Activated CD4-positive, alpha-beta T cell treated with anti-CD3 and anti-CD28 coated beads for 36 hours (primary cell): ENCODE results near the gene SMARCD1. TPM values are rescaled to one million over a fixed set of nuclear protein-coding genes. Genes with fewer than 3 reads are reported as not detected.

Experiments used
- ATAC-seq: fragments of 200-7000 bp; cut with Tn5 transposase; one replicate; pipeline ENCODE4 v1.10.0; 2021; ENCODE audit warnings: mild to moderate bottlenecking, moderate library complexity
- CTCF ChIA-PET: fragments of 350-600 bp; sonication (Branson Sonifier 250); formaldehyde crosslinking; loops from one replicate; lab custom pipeline; 2021; ENCODE audit warnings: antibody characterized with exemption; lab: Charles Lee
- POLR2A ChIA-PET: fragments of 350-600 bp; sonication (Branson Sonifier 250); formaldehyde crosslinking; loops from one replicate; lab custom pipeline; 2021; ENCODE audit warnings: antibody characterized with exemption, inconsistent platforms; lab: Charles Lee
- DNase-seq: peaks from one replicate; pipeline ENCODE4 v3.0.0-alpha.2; 2020
- H3K27ac Mint-ChIP-seq: one replicate; pipeline ENCODE4 v1.8.0; 2021; ENCODE audit warnings: mixed read lengths
- H3K27me3 Mint-ChIP-seq: one replicate; pipeline ENCODE4 v1.8.0; 2021; ENCODE audit warnings: mixed read lengths
- H3K36me3 Mint-ChIP-seq: one replicate; pipeline ENCODE4 v1.8.0; 2021; ENCODE audit warnings: low read depth, mixed read lengths
- H3K4me1 Mint-ChIP-seq: one replicate; pipeline ENCODE4 v1.8.0; 2021; ENCODE audit warnings: mixed read lengths
- H3K4me3 Mint-ChIP-seq: one replicate; pipeline ENCODE4 v1.8.0; 2021; ENCODE audit warnings: mild to moderate bottlenecking, moderate library complexity, mixed read lengths
- H3K9me3 Mint-ChIP-seq: one replicate; pipeline ENCODE4 v1.8.0; 2021; ENCODE audit warnings: low read depth, mixed read lengths
- intact Hi-C, 2 experiments: fragments of 100-400 bp; cut with DNase I in 1 of 2; cut with micrococcal nuclease in 1 of 2; formaldehyde crosslinking; loops; one replicate each; pipeline versions ENCODE4 v1.14.2 to v1.15.1; 2022 to 2024; cut with DNase I, micrococcal nuclease
- total RNA-seq, 2 experiments: library from RNA; stranded (reverse); gene quantifications; one replicate each; pipeline ENCODE4 v1.2.3, GENCODE V29; 2021

Gene SMARCD1
- total RNA-seq, 2 experiments from 2014 or later, result 51.8 to 76.6 TPM

- Mint-ChIP-seq H3K36me3 (peaks cover 34% of the 10 kb centered on the region), H3K9me3 (no peaks in the 10 kb centered on the region), H3K27ac (peak overlapping the region; percentile 81), H3K4me1 (peaks cover 36% of the 10 kb centered on the region), H3K4me3 (no peak overlapping the region), H3K27me3 (no peaks in the 10 kb centered on the region)
- POLR2A ChIA-PET, result interaction anchor here (0.7 to 1.7 kb wide), 3 partner anchors 25 to 418 kb away, joined by 3 to 7 read pairs (median 3); partner anchors contain the start of genes COX14 and RACGAP1
- intact Hi-C loops, result loop anchor here in 1 of 2 experiments (10.0 kb wide), 1 partner anchor 228 kb away; no protein-coding TSS in a partner anchor
- CTCF ChIA-PET, result interaction anchor here (0.6 to 8.5 kb wide), 14 partner anchors 10 to 159 kb away, joined by 3 to 146 read pairs (median 4); partner anchors contain the start of genes CERS5, COX14 and RACGAP1
- ATAC-seq, result no peak
- no peak for DNase-seq
Observed at GRCh38 chr12:50087151-50087550, 2.0 kb downstream of the SMARCD1 start.

GRCh38 chr12:50087995-50088394 lies 2.9 kb downstream of the SMARCD1 start:
- Mint-ChIP-seq H3K4me3 (no peak overlapping the region), H3K4me1 (peaks cover 36% of the 10 kb centered on the region), H3K36me3 (peaks cover 34% of the 10 kb centered on the region), H3K9me3 (no peaks in the 10 kb centered on the region), H3K27ac (peak overlapping the region; percentile 81), H3K27me3 (no peaks in the 10 kb centered on the region)
- ChIA-PET CTCF (interaction anchor here (0.6 to 8.5 kb wide), 15 partner anchors 11 to 124 kb away, joined by 3 to 146 read pairs (median 5); partner anchors contain the start of genes CERS5 and COX14), POLR2A (interaction anchor here (1.6 to 1.7 kb wide), 2 partner anchors 24 to 63 kb away, joined by 3 to 7 read pairs; partner anchors contain the start of genes COX14 and RACGAP1)
- DNase-seq (no peak), ATAC-seq (peak; percentile 4)
- intact Hi-C loops, result loop anchor here (1.0 to 10.0 kb wide), 4 partner anchors 87 to 227 kb away; no protein-coding TSS in a partner anchor

- Mint-ChIP-seq H3K4me3 (no peak overlapping the region), H3K9me3 (no peaks in the 10 kb centered on the region), H3K4me1 (peaks cover 31% of the 10 kb centered on the region), H3K36me3 (peaks cover 31% of the 10 kb centered on the region), H3K27me3 (no peaks in the 10 kb centered on the region), H3K27ac (peak overlapping the region; percentile 81)
- peak; percentile 73 for DNase-seq
- intact Hi-C loops, result loop anchor here (1.0 to 10.0 kb wide), 4 partner anchors 87 to 226 kb away; no protein-coding TSS in a partner anchor
- ATAC-seq, result peak; percentile 54
- POLR2A ChIA-PET, result interaction anchor here (1.6 to 1.7 kb wide), 2 partner anchors 23 to 63 kb away, joined by 3 to 7 read pairs; partner anchors contain the start of genes COX14 and RACGAP1
- CTCF ChIA-PET, result interaction anchor here (0.6 to 8.5 kb wide), 20 partner anchors 10 to 226 kb away, joined by 3 to 146 read pairs (median 5); partner anchors contain the start of genes CERS5 and COX14
Observed at GRCh38 chr12:50088577-50089335, 3.6 kb downstream of the SMARCD1 start.

GRCh38 chr12:50089730-50090129 lies 4.6 kb downstream of the SMARCD1 start:
- Mint-ChIP-seq H3K36me3 (peaks cover 35% of the 10 kb centered on the region), H3K27me3 (no peaks in the 10 kb centered on the region), H3K9me3 (no peaks in the 10 kb centered on the region), H3K4me3 (no peak overlapping the region), H3K4me1 (peaks cover 29% of the 10 kb centered on the region), H3K27ac (no peak overlapping the region)
- CTCF ChIA-PET, result interaction anchor here (0.8 to 8.5 kb wide), 18 partner anchors 11 to 225 kb away, joined by 3 to 146 read pairs (median 4); partner anchors contain the start of gene COX14
- intact Hi-C loops, result loop anchor here (2.0 to 10.0 kb wide), 2 partner anchors 225 kb away; no protein-coding TSS in a partner anchor
- POLR2A ChIA-PET, result no interaction called here
- ATAC-seq (no peak), DNase-seq (no peak)

- ATAC-seq (no peak), DNase-seq (no peak)
- H3K27me3 Mint-ChIP-seq, result no peaks in the 10 kb centered on the region
- H3K4me1 Mint-ChIP-seq, result peaks cover 27% of the 10 kb centered on the region
- H3K27ac Mint-ChIP-seq, result no peak overlapping the region
- ChIA-PET CTCF (interaction anchor here (0.8 to 8.5 kb wide), 9 partner anchors 12 to 87 kb away, joined by 3 to 146 read pairs (median 5); partner anchors contain the start of gene COX14), POLR2A (no interaction called here)
- H3K9me3 Mint-ChIP-seq, result no peaks in the 10 kb centered on the region
- peaks cover 40% of the 10 kb centered on the region for H3K36me3 Mint-ChIP-seq
- intact Hi-C loops, result no loop called here
- H3K4me3 Mint-ChIP-seq, result no peak overlapping the region
Observed at GRCh38 chr12:50090391-50090790, 5.2 kb downstream of the SMARCD1 start.

GRCh38 chr12:50097952-50098351 lies 12.8 kb downstream of the SMARCD1 start:
- DNase-seq (no peak), ATAC-seq (no peak)
- ChIA-PET POLR2A (interaction anchor here (0.6 to 0.7 kb wide), 2 partner anchors 13 to 37 kb away, joined by 3 read pairs; no protein-coding TSS in a partner anchor), CTCF (interaction anchor here (1.2 to 7.2 kb wide), 2 partner anchors 13 to 78 kb away, joined by 3 to 58 read pairs; partner anchors contain the start of gene COX14)
- Mint-ChIP-seq H3K4me1 (no peaks in the 10 kb centered on the region), H3K27me3 (no peaks in the 10 kb centered on the region), H3K9me3 (no peaks in the 10 kb centered on the region), H3K4me3 (no peak overlapping the region), H3K27ac (no peak overlapping the region), H3K36me3 (peaks cover 56% of the 10 kb centered on the region)
- intact Hi-C loops, result no loop called here

- Mint-ChIP-seq H3K27me3 (no peaks in the 10 kb centered on the region), H3K36me3 (peaks cover 52% of the 10 kb centered on the region), H3K4me1 (no peaks in the 10 kb centered on the region), H3K9me3 (no peaks in the 10 kb centered on the region), H3K27ac (no peak overlapping the region), H3K4me3 (no peak overlapping the region)
- ChIA-PET CTCF (interaction anchor here (0.5 to 7.2 kb wide), 3 partner anchors 12 to 77 kb away, joined by 3 to 58 read pairs (median 3); partner anchors contain the start of gene COX14), POLR2A (no interaction called here)
- ATAC-seq, result no peak
- no peak for DNase-seq
- intact Hi-C loops, result no loop called here
Observed at GRCh38 chr12:50099302-50100008, 14.3 kb downstream of the SMARCD1 start.

GRCh38 chr12:50100561-50100960 lies 15.4 kb downstream of the SMARCD1 start:
- no peaks in the 10 kb centered on the region for H3K27me3 Mint-ChIP-seq
- CTCF ChIA-PET, result interaction anchor here (0.5 to 7.2 kb wide), 5 partner anchors 10 to 614 kb away, joined by 3 to 58 read pairs (median 4); partner anchors contain the start of gene COX14
- no peak overlapping the region for H3K27ac Mint-ChIP-seq
- H3K4me1 Mint-ChIP-seq, result no peaks in the 10 kb centered on the region
- ATAC-seq, result no peak
- H3K4me3 Mint-ChIP-seq, result no peak overlapping the region
- peaks cover 45% of the 10 kb centered on the region for H3K36me3 Mint-ChIP-seq
- H3K9me3 Mint-ChIP-seq, result no peaks in the 10 kb centered on the region
- POLR2A ChIA-PET, result interaction anchor here (0.8 kb wide), 1 partner anchor 33 kb away, joined by 3 read pairs; no protein-coding TSS in a partner anchor
- no peak for DNase-seq
- intact Hi-C loops, result no loop called here

- DNase-seq (no peak), ATAC-seq (no peak)
- Mint-ChIP-seq H3K27me3 (no peaks in the 10 kb centered on the region), H3K4me1 (no peaks in the 10 kb centered on the region), H3K36me3 (peaks cover 34% of the 10 kb centered on the region), H3K4me3 (no peak overlapping the region), H3K27ac (no peak overlapping the region), H3K9me3 (no peaks in the 10 kb centered on the region)
- intact Hi-C loops, result no loop called here
- ChIA-PET POLR2A (interaction anchor here (0.7 kb wide), 1 partner anchor 8 kb away, joined by 3 read pairs; no protein-coding TSS in a partner anchor), CTCF (interaction anchor here (0.5 to 7.2 kb wide), 4 partner anchors 9 to 27 kb away, joined by 3 to 58 read pairs (median 4); partner anchors contain the start of gene COX14)
Observed at GRCh38 chr12:50101663-50102062, 16.5 kb downstream of the SMARCD1 start.

- DNase-seq (no peak), ATAC-seq (no peak)
- intact Hi-C loops, result no loop called here
- Mint-ChIP-seq H3K27me3 (no peaks in the 10 kb centered on the region), H3K9me3 (no peaks in the 10 kb centered on the region), H3K4me3 (no peak overlapping the region), H3K4me1 (no peaks in the 10 kb centered on the region), H3K36me3 (peaks cover 30% of the 10 kb centered on the region), H3K27ac (no peak overlapping the region)
- ChIA-PET CTCF (interaction anchor here (0.5 to 7.2 kb wide), 4 partner anchors 9 to 27 kb away, joined by 3 to 58 read pairs (median 4); partner anchors contain the start of gene COX14), POLR2A (interaction anchor here (0.7 to 2.1 kb wide), 2 partner anchors 8 to 10 kb away, joined by 3 to 7 read pairs; partner anchors contain the start of gene COX14)
Observed at GRCh38 chr12:50102131-50102531, 17.0 kb downstream of the SMARCD1 start.
